Liver (tissue), 3 donors: ENCODE measurements around the gene RAD51B.

Experiments used
- GABPA ChIP-seq, 2 donors: IDR thresholded peaks in 1 of 2; conservative IDR thresholded peaks in 1 of 2; 2 replicates each; pipeline ENCODE4 v1.6.1; 2016; ENCODE audit warnings: antibody characterized with exemption in 2 of 2, mild to moderate bottlenecking in 1 of 2, moderate library complexity in 1 of 2
- RAD21 ChIP-seq, 2 donors: IDR thresholded peaks; 2 replicates each; pipeline ENCODE4 v1.6.1; 2016; ENCODE audit warnings: antibody characterized with exemption in 2 of 2, mild to moderate bottlenecking in 2 of 2
- YY1 ChIP-seq: IDR thresholded peaks from 2 replicates; pipeline ENCODE4 v1.6.1; 2016; ENCODE audit warnings: antibody characterized with exemption, mild to moderate bottlenecking
- TF ChIP-seq, protein P1 (sequence below): fragments of 150-350 bp; IDR thresholded peaks from 2 replicates; pipeline ENCODE4 v1.5.1; 2017; ENCODE audit warnings: improper control_type of control experiment, low read depth, low read length; ENCODE audit not compliant: missing input control
- donor health status: healthy.
- donor health status: healthy.

GRCh38 chr14:68653108-68653507 lies 833.5 kb downstream of the RAD51B start:
- TF ChIP-seq, protein P1, sequence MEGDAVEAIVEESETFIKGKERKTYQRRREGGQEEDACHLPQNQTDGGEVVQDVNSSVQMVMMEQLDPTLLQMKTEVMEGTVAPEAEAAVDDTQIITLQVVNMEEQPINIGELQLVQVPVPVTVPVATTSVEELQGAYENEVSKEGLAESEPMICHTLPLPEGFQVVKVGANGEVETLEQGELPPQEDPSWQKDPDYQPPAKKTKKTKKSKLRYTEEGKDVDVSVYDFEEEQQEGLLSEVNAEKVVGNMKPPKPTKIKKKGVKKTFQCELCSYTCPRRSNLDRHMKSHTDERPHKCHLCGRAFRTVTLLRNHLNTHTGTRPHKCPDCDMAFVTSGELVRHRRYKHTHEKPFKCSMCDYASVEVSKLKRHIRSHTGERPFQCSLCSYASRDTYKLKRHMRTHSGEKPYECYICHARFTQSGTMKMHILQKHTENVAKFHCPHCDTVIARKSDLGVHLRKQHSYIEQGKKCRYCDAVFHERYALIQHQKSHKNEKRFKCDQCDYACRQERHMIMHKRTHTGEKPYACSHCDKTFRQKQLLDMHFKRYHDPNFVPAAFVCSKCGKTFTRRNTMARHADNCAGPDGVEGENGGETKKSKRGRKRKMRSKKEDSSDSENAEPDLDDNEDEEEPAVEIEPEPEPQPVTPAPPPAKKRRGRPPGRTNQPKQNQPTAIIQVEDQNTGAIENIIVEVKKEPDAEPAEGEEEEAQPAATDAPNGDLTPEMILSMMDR, result no peak
- TF ChIP-seq RAD21 (IDR thresholded peaks at IDR 0.05) (no peak), YY1 (no peak), GABPA (IDR thresholded peaks at IDR 0.05 in 1 of 2, conservative IDR thresholded peaks at IDR 0.05 in 1 of 2) (no peak)
